Measurements from ENCODE around the gene C2CD2.

DNA sequence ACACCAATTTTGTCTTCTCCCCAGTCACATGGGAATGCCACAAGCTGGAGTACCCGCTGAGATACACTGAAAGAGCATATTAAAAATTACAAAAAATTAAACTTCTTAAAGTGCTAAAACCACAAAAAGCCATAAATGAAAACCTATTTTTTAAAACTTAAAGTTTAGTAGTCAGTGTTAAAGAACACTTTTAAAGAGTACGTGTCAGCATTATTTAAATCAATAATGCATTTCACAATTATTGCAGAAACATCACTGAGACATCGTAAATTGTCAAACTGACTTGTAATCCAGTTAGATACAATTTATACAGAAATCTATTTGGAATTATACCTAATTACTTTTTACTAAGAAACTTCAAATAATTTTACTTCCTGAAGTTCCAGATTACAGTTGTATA lies 33.5 kb upstream of the C2CD2 start:
- TF ChIP-seq POLR2AphosphoS5 (IDR thresholded peaks at IDR 0.05; ENCODE audit: low read depth, low read length) (no peak), TAF1 (IDR thresholded peaks at IDR 0.05; ENCODE audit: low read depth, low read length) (no peak), KDM1A (IDR thresholded peaks at IDR 0.05; ENCODE audit: borderline replicate concordance, low read length) (no peak)
- TF ChIP-seq, protein P1, sequence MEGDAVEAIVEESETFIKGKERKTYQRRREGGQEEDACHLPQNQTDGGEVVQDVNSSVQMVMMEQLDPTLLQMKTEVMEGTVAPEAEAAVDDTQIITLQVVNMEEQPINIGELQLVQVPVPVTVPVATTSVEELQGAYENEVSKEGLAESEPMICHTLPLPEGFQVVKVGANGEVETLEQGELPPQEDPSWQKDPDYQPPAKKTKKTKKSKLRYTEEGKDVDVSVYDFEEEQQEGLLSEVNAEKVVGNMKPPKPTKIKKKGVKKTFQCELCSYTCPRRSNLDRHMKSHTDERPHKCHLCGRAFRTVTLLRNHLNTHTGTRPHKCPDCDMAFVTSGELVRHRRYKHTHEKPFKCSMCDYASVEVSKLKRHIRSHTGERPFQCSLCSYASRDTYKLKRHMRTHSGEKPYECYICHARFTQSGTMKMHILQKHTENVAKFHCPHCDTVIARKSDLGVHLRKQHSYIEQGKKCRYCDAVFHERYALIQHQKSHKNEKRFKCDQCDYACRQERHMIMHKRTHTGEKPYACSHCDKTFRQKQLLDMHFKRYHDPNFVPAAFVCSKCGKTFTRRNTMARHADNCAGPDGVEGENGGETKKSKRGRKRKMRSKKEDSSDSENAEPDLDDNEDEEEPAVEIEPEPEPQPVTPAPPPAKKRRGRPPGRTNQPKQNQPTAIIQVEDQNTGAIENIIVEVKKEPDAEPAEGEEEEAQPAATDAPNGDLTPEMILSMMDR (IDR thresholded peaks at IDR 0.05; ENCODE audit: control extremely low read depth in 1 of 3, insufficient read depth in 1 of 3, low read depth in 1 of 3, low read length in 3 of 3), result no peak
